Karpas-422 (cell line): ENCODE results near the gene APOL3. TPM values are rescaled to one million over a fixed set of nuclear protein-coding genes. Genes with fewer than 3 reads are reported as not detected.
"Not testable (repeated sequence)": the region's sequence is repeated elsewhere in the genome, so short reads cannot be mapped to it uniquely, and the experiment has no call there.

Experiments
- DNase-seq: peaks from one replicate; pipeline ENCODE4 v3.0.0-alpha.2; 2015
- H2AFZ ChIP-seq: fragments of 200-600 bp; sonication (generic); 2 replicates; pipeline ENCODE4 v1.6.1; 2014; ENCODE audit warnings: antibody characterized with exemption, low read length, mixed read lengths
- H3K27ac ChIP-seq: fragments of 200-600 bp; sonication (generic); 2 replicates; pipeline ENCODE4 v1.5.1; 2014; ENCODE audit warnings: mild to moderate bottlenecking, low read length, moderate library complexity
- H3K27me3 ChIP-seq: fragments of 200-600 bp; sonication (generic); 2 replicates; pipeline ENCODE4 v1.6.1; 2014; ENCODE audit warnings: low read length, mixed read lengths
- H3K36me3 ChIP-seq: fragments of 200-600 bp; sonication (generic); 2 replicates; pipeline ENCODE4 v1.6.1; 2014; ENCODE audit warnings: low read length, mixed read lengths; ENCODE audit not compliant: insufficient read depth
- H3K4me1 ChIP-seq: fragments of 200-600 bp; sonication (generic); 2 replicates; pipeline ENCODE4 v1.6.1; 2014; ENCODE audit warnings: mild to moderate bottlenecking, low read length, mixed read lengths
- H3K4me2 ChIP-seq: fragments of 200-600 bp; sonication (generic); 2 replicates; pipeline ENCODE4 v1.6.1; 2014; ENCODE audit warnings: low read length, low read depth, mild to moderate bottlenecking; ENCODE audit not compliant: poor library complexity, severe bottlenecking
- H3K4me3 ChIP-seq: fragments of 200-600 bp; sonication (generic); 2 replicates; pipeline ENCODE4 v1.5.1; 2014; ENCODE audit warnings: mild to moderate bottlenecking, antibody characterized with exemption, low read length, mixed read lengths
- H3K79me2 ChIP-seq: fragments of 200-600 bp; sonication (generic); 2 replicates; pipeline ENCODE4 v1.6.1; 2014; ENCODE audit warnings: mild to moderate bottlenecking, low read length, mixed read lengths
- H3K9ac ChIP-seq: fragments of 200-600 bp; sonication (generic); 2 replicates; pipeline ENCODE4 v1.6.0; 2014; ENCODE audit warnings: low read length
- H3K9me2 ChIP-seq: fragments of 200-600 bp; sonication (generic), shearing (Covaris generic); replicated peaks from 2 replicates; pipeline ENCODE4 v1.6.0; 2014; ENCODE audit warnings: mild to moderate bottlenecking, low read length, moderate library complexity; ENCODE audit not compliant: insufficient read depth
- H3K9me3 ChIP-seq: fragments of 300-700, 200-600 bp; sonication (generic); 2 replicates; pipeline ENCODE4 v1.6.1; 2014; ENCODE audit warnings: low read length, mixed read lengths
- H4K20me1 ChIP-seq: fragments of 200-600 bp; sonication (generic); 2 replicates; pipeline ENCODE4 v1.6.1; 2014; ENCODE audit warnings: mild to moderate bottlenecking, antibody characterized with exemption, low read length, low read depth; ENCODE audit not compliant: insufficient read depth
- total RNA-seq: library from RNA; depleted of rRNA; stranded (reverse); fragments of >200 nt; shearing (Covaris generic); gene quantifications from 2 replicates; pipeline ENCODE4 v1.2.3, GENCODE V29; 2014; ENCODE audit warnings: low replicate concordance; rRNA removed

APOL3 gene
- total RNA-seq, 1 experiment from 2014 or later, result 0.60 TPM

GRCh38 chr22:36090772-36091171 lies 69.8 kb downstream of the APOL3 start:
- not testable (repeated sequence) for H3K9ac ChIP-seq, H3K4me3 ChIP-seq, H3K4me2 ChIP-seq, DNase-seq, H3K27ac ChIP-seq, H4K20me1 ChIP-seq, H3K9me2 ChIP-seq, H3K36me3 ChIP-seq, H3K4me1 ChIP-seq, H3K79me2 ChIP-seq, H3K9me3 ChIP-seq, H2AFZ ChIP-seq, H3K27me3 ChIP-seq

Other genes with a start within 250 kb of the APOL3 start
- 24.2 TPM in 2 replicates for gene RBFOX2, start 131.9 kb downstream of the APOL3 start, total RNA-seq
- not detected in 2 replicates for gene APOL4, start 41.1 kb upstream of the APOL3 start, total RNA-seq
- 11.3 and 15.9 TPM in 2 replicates for gene APOL2, start 78.8 kb upstream of the APOL3 start, total RNA-seq
- 0.14 TPM in 1 of 2 replicates, not detected in the other for gene APOL1, start 92.4 kb upstream of the APOL3 start, total RNA-seq
- gene MYH9, start 227.2 kb upstream of the APOL3 start, total RNA-seq, result 57.5 and 95.1 TPM in 2 replicates